ENCODE results near the gene CD300LB. TPM values are rescaled to one million over a fixed set of nuclear protein-coding genes. Genes with fewer than 3 reads are reported as not detected.

Gene CD300LB
- total RNA-seq, 2 donors from 2014 or later, result not detected

- no peak for DNase-seq
- H3K36me3 Mint-ChIP-seq (ENCODE audit: low read depth), result no peaks in the 10 kb centered on the region
- no peak for TF ChIP-seq CTCF (conservative IDR thresholded peaks at IDR 0.05)
- Histone ChIP-seq H3K4me3 (ENCODE audit: low read length) (no peak overlapping the region), H3K27me3 (ENCODE audit: control insufficient read depth, insufficient read depth, low read length, poor library complexity, severe bottlenecking) (peaks cover 16% of the 10 kb centered on the region), H3K27ac (ENCODE audit: low read depth, low read length) (no peak overlapping the region), H3K4me1 (ENCODE audit: control insufficient read depth, insufficient read depth, low read length) (no peaks in the 10 kb centered on the region), H3K9me3 (ENCODE audit: control insufficient read depth, low read length) (no peaks in the 10 kb centered on the region), H3K36me3 (ENCODE audit: control insufficient read depth, insufficient read depth, low read length) (no peaks in the 10 kb centered on the region), H3K9ac (ENCODE audit: extremely low read depth, low read length, poor library complexity, severe bottlenecking) (no peak overlapping the region)
- H3K9me3 Mint-ChIP-seq, result peaks cover under 1% of the 10 kb centered on the region
- no peak overlapping the region for H3K27ac Mint-ChIP-seq
- H3K27me3 Mint-ChIP-seq (ENCODE audit: insufficient read depth), result peaks cover 25% of the 10 kb centered on the region
- peaks cover 3% of the 10 kb centered on the region for H3K4me1 Mint-ChIP-seq
- no peak overlapping the region for H3K4me3 Mint-ChIP-seq
- 36 to 89% methylated on average over 2 to 10 of the region's 10 CpGs for WGBS, 2 experiments (ENCODE audit: insufficient coverage in 1 of 2, insufficient read length in 1 of 2)
Observed at GRCh38 chr17:74539281-74539820, 8.1 kb upstream of the CD300LB start.

GRCh38 chr17:74536890-74537289 is 5.6 kb upstream of the CD300LB start:
- Mint-ChIP-seq H3K9me3 (peaks cover 4% of the 10 kb centered on the region), H3K27me3 (ENCODE audit: insufficient read depth) (peaks cover 22% of the 10 kb centered on the region), H3K4me3 (no peak overlapping the region), H3K27ac (no peak overlapping the region), H3K36me3 (ENCODE audit: low read depth) (no peaks in the 10 kb centered on the region), H3K4me1 (no peaks in the 10 kb centered on the region)
- H3K27me3 ChIP-seq (ENCODE audit: control insufficient read depth, insufficient read depth, low read length, poor library complexity, severe bottlenecking), result peaks cover 16% of the 10 kb centered on the region
- H3K36me3 ChIP-seq (ENCODE audit: control insufficient read depth, insufficient read depth, low read length), result no peaks in the 10 kb centered on the region
- no peak for TF ChIP-seq CTCF (conservative IDR thresholded peaks at IDR 0.05)
- no peak overlapping the region for H3K27ac ChIP-seq (ENCODE audit: low read depth, low read length)
- no peaks in the 10 kb centered on the region for H3K4me1 ChIP-seq (ENCODE audit: control insufficient read depth, insufficient read depth, low read length)
- no peak overlapping the region for H3K9ac ChIP-seq (ENCODE audit: extremely low read depth, low read length, poor library complexity, severe bottlenecking)
- H3K4me3 ChIP-seq (ENCODE audit: low read length), result no peak overlapping the region
- 72 to 96% methylated on average over 3 of the region's 3 CpGs for WGBS, 2 experiments (ENCODE audit: insufficient coverage in 1 of 2, insufficient read length in 1 of 2)
- DNase-seq, result no peak
- no peaks in the 10 kb centered on the region for H3K9me3 ChIP-seq (ENCODE audit: control insufficient read depth, low read length)

GRCh38 chr17:74532115-74532514 is 840 bp upstream of the CD300LB start:
- peak; percentile 79 for DNase-seq
- Histone ChIP-seq H3K4me1 (ENCODE audit: control insufficient read depth, insufficient read depth, low read length) (no peaks in the 10 kb centered on the region), H3K9ac (ENCODE audit: extremely low read depth, low read length, poor library complexity, severe bottlenecking) (no peak overlapping the region), H3K27ac (ENCODE audit: low read depth, low read length) (no peak overlapping the region), H3K9me3 (ENCODE audit: control insufficient read depth, low read length) (no peaks in the 10 kb centered on the region), H3K4me3 (ENCODE audit: low read length) (no peak overlapping the region), H3K27me3 (ENCODE audit: control insufficient read depth, insufficient read depth, low read length, poor library complexity, severe bottlenecking) (peaks cover under 1% of the 10 kb centered on the region), H3K36me3 (ENCODE audit: control insufficient read depth, insufficient read depth, low read length) (no peaks in the 10 kb centered on the region)
- Mint-ChIP-seq H3K4me1 (no peaks in the 10 kb centered on the region), H3K36me3 (ENCODE audit: low read depth) (no peaks in the 10 kb centered on the region), H3K27ac (no peak overlapping the region), H3K4me3 (no peak overlapping the region), H3K9me3 (peaks cover 4% of the 10 kb centered on the region), H3K27me3 (ENCODE audit: insufficient read depth) (peaks cover 24% of the 10 kb centered on the region)
- TF ChIP-seq CTCF (conservative IDR thresholded peaks at IDR 0.05), result no peak
- 67 to 72% methylated on average over 6 to 10 of the region's 10 CpGs for WGBS, 2 experiments (ENCODE audit: insufficient coverage in 1 of 2, insufficient read length in 1 of 2)

All from endodermal cell (in vitro differentiated cells).